Measurements from ENCODE around the gene LRP1-AS. TPM values are rescaled to one million over a fixed set of nuclear protein-coding genes. Genes with fewer than 3 reads are reported as not detected.

Gene LRP1-AS
- polyA plus RNA-seq, 2 donors = not detected

DNA sequence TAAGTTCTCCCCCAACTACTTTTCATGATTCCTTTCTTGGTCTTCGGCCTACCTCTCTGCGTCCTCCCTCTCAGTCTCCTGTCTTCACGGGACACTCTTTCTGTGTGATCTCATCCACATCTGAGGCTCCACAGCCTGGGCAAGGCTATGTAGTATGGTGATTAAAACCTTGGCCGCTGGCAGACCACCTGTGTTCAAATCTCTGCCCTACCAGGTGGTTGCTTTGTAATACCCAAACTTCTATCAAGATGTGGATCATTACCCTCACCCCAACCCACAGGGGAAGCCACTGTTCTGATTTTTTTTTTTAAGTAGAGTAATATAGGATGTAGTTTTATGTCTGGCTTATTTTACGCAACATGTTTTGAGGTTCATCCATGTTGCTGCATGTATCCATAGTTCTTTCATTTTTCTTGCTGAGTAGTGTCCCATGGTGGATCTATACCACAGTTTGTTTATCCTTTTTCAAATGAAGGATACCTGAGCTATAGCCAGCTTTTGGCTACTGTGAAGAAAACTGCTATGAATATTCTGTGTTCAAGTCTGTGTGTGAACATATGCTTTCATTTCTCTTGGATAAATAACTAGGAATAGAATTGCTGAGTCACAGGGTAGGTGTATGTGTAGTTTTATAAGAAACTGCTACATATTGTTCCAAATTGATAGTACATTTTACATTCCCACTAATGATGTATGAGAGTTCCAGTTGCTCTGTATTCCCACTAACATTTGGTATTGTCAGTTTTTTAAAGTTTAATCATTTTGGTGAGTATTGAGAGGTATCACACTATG lies 27.9 kb downstream of the LRP1-AS start:
- no peaks in the 10 kb centered on the region for H3K36me3 ChIP-seq (ENCODE audit: control insufficient read depth in 2 of 2, insufficient read depth in 2 of 2, low read length in 1 of 2)
- 91% methylated on average over 5 of the region's 5 CpGs for WGBS, 2 donors
- no peaks in the 10 kb centered on the region for H3K27me3 ChIP-seq (ENCODE audit: control insufficient read depth in 1 of 2, insufficient read depth in 2 of 2, low read length in 2 of 2)
- no peak overlapping the region for H3K4me3 ChIP-seq (ENCODE audit: low read depth in 1 of 2, low read length in 2 of 2)
- H3K27ac ChIP-seq (ENCODE audit: low read depth in 2 of 2, low read length in 1 of 2) = no peak overlapping the region
- H3K9me3 ChIP-seq (ENCODE audit: control insufficient read depth in 2 of 2, insufficient read depth in 1 of 2, low read depth in 1 of 2, low read length in 1 of 2) = no peaks in the 10 kb centered on the region
- peaks cover 0 to 6% of the 10 kb centered on the region in 2 donors for H3K4me1 ChIP-seq (ENCODE audit: control insufficient read depth in 2 of 2, insufficient read depth in 2 of 2, low read length in 1 of 2)

DNA sequence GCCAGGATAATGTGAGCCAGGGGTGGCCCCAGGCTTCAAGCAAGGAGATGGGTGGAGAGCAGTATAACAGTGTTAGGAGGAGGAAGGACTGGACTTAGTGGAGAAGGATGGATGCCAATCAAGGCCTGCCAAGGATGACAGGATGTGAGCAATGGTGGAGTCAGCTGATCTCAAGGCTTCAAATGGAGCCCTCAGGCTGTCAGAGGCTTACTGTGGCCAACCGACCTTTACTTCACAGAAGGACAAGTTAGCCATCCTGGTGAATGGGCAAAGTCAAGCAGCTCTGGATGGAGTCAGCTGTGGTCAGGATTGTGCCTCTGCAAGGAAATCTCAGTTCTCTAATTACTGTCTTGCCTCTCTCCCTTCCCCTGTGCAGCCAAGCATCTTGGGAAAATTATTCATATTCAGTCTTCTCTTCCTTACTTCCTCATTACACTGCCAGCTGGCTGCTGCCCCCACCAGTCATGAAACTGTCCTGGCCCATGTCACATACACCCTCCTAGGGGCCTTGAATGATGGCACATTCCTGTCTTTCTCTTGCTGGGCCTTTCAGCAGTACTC lies 28.6 kb downstream of the LRP1-AS start:
- H3K4me3 ChIP-seq (ENCODE audit: low read depth in 1 of 2, low read length in 2 of 2) = no peak overlapping the region
- H3K27ac ChIP-seq (ENCODE audit: low read depth in 2 of 2, low read length in 1 of 2) = no peak overlapping the region
- WGBS, 2 donors = 73 to 76% methylated on average over 1 of the region's 1 CpG

DNA sequence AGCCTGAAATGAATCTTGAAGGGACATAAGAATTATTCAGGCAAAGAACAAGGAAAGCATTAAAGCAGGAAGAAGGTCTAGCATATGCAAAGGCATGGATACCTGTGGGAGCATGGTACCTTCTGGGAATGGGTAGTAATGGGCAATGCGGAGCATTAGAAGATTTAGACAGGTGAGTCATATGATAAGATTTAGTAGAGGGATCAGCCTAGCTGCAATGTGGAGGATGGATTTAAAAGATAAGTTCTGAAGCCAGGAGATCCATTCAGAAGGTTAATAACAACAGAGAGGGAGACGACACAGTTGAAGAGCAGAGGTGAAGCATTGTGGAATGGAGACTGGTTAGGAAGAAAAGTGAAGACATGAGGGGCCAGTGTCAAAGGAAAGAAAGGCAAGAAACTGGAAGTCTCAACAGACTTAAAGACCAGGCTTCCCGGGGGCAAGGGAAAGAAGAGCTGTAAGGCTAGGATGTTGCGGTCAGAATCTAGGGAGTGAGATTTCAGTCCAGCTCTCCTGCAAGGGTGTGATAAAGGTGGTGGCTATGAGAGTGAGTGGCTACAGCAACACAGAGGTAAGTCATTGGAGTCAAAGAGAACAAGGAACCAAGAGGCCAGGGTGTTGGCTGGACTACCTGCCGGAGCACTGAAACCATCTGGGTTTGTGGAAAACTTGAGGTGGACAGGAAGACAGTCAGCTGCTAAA lies 30.7 kb downstream of the LRP1-AS start:
- no peaks in the 10 kb centered on the region for H3K9me3 ChIP-seq (ENCODE audit: control insufficient read depth in 2 of 2, insufficient read depth in 1 of 2, low read depth in 1 of 2, low read length in 1 of 2)
- no peak overlapping the region for H3K4me3 ChIP-seq (ENCODE audit: low read depth in 1 of 2, low read length in 2 of 2)
- no peak overlapping the region for H3K27ac ChIP-seq (ENCODE audit: low read depth in 2 of 2, low read length in 1 of 2)
- no peaks in the 10 kb centered on the region for H3K36me3 ChIP-seq (ENCODE audit: control insufficient read depth in 2 of 2, insufficient read depth in 2 of 2, low read length in 1 of 2)
- 74 to 81% methylated on average over 5 of the region's 5 CpGs for WGBS, 2 donors
- peaks cover 0 to 6% of the 10 kb centered on the region in 2 donors for H3K4me1 ChIP-seq (ENCODE audit: control insufficient read depth in 2 of 2, insufficient read depth in 2 of 2, low read length in 1 of 2)
- no peaks in the 10 kb centered on the region for H3K27me3 ChIP-seq (ENCODE audit: control insufficient read depth in 1 of 2, insufficient read depth in 2 of 2, low read length in 2 of 2)

More for the DNA sequence above, 28.6 kb downstream of the LRP1-AS start:
- Histone ChIP-seq H3K36me3 (ENCODE audit: control insufficient read depth in 2 of 2, insufficient read depth in 2 of 2, low read length in 1 of 2) (no peaks in the 10 kb centered on the region), H3K27me3 (ENCODE audit: control insufficient read depth in 1 of 2, insufficient read depth in 2 of 2, low read length in 2 of 2) (no peaks in the 10 kb centered on the region), H3K9me3 (ENCODE audit: control insufficient read depth in 2 of 2, insufficient read depth in 1 of 2, low read depth in 1 of 2, low read length in 1 of 2) (no peaks in the 10 kb centered on the region), H3K4me1 (ENCODE audit: control insufficient read depth in 2 of 2, insufficient read depth in 2 of 2, low read length in 1 of 2) (peaks cover 0 to 6% of the 10 kb centered on the region in 2 donors)

DNA sequence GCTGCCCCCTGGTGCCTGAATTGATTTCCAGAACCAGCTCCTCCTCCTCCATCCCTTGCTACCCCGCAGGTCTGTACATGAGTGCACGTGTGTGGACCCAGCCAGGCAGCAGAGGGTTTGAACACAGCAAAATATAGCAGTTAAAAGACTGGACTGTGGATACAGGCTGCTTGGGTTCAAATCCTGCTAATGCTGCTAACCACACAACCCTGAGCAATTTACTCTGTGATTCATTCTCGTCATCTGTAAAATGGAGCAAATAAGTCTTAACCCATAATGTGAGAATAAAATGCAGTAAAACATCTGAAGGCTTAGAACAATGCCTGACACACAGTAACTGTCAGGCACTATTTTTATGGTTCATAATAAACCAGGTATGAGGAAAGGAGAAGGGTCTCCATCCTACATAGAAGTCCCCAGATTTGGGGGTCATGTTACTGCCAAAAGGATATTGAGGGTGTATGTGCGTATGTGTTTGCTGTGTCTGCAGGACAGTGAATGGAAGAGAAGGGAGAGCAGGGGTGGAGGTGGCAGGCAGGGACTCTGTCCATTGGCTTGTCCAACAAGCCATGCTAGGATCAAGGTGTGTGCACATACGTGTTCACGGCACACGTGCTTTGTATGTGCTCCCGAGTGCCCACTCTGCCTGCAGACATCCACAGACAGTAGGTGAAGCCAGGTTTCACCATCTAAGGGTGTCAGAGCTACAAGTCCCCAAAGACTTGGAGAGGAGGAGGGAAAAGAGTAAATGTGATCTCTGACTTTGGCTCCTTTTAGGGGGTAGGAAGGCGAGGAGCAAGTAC lies 34.7 kb downstream of the LRP1-AS start:
- peak overlapping the region; percentile 81 to 91 for H3K4me3 ChIP-seq (ENCODE audit: low read depth in 1 of 2, low read length in 2 of 2)
- H3K9me3 ChIP-seq (ENCODE audit: control insufficient read depth in 2 of 2, insufficient read depth in 1 of 2, low read depth in 1 of 2, low read length in 1 of 2) = no peaks in the 10 kb centered on the region
- H3K27me3 ChIP-seq (ENCODE audit: control insufficient read depth in 1 of 2, insufficient read depth in 2 of 2, low read length in 2 of 2) = no peaks in the 10 kb centered on the region
- WGBS, 2 donors = 60 to 63% methylated on average over 9 of the region's 9 CpGs
- no peaks in the 10 kb centered on the region for H3K36me3 ChIP-seq (ENCODE audit: control insufficient read depth in 2 of 2, insufficient read depth in 2 of 2, low read length in 1 of 2)
- peaks cover 0 to 4% of the 10 kb centered on the region in 2 donors for H3K4me1 ChIP-seq (ENCODE audit: control insufficient read depth in 2 of 2, insufficient read depth in 2 of 2, low read length in 1 of 2)
- H3K27ac ChIP-seq (ENCODE audit: low read depth in 2 of 2, low read length in 1 of 2) = peak overlapping the region; percentile 100

DNA sequence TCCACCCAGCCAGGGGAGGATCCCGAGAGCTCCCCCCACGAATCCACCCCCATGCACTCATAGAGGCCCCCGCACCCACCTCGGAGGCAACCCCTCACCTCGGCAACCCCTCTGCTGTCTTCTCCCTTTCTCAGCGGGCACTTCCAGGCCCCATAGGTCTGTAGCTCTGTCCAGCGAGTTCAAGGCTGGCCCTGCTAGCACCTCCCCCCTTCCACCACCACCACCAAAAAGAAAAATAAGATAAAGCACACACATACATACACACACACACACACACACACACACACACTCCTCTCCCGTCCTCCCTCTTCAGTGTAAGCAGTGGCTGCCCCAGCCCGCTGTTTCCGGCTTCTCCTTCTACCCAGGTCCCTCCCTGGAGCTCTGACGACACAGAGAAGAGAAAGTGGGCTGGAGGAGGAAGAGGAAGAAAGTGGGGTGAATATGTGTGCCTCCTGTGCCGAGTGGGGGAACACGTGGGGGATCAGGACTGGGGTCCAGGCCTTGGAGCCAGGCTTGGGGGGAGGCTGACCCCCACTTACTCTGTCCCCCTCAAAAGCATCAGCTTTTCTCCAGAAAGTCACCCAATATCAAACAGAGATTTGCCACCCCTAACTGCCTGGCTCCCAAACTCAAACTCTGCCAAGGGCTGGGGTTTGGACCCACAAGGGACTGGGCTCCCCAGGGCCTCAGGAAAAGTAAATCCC lies 36.2 kb downstream of the LRP1-AS start, which contains the start of gene STAT6:
STAT6 (minus strand) TSS at position 332 of the 704 bp plus-strand sequence. CDS start 3,084 bp downstream, outside the sequence.
- Histone ChIP-seq H3K36me3 (ENCODE audit: control insufficient read depth in 2 of 2, insufficient read depth in 2 of 2, low read length in 1 of 2) (peaks cover 6 to 13% of the 10 kb centered on the region in 2 donors), H3K27me3 (ENCODE audit: control insufficient read depth in 1 of 2, insufficient read depth in 2 of 2, low read length in 2 of 2) (no peaks in the 10 kb centered on the region), H3K4me1 (ENCODE audit: control insufficient read depth in 2 of 2, insufficient read depth in 2 of 2, low read length in 1 of 2) (peaks cover 2 to 7% of the 10 kb centered on the region in 2 donors), H3K4me3 (ENCODE audit: low read depth in 1 of 2, low read length in 2 of 2) (peak within 1 kb of the TSS; percentile 81 to 91), H3K27ac (ENCODE audit: low read depth in 2 of 2, low read length in 1 of 2) (peak within 1 kb of the TSS; percentile 100), H3K9me3 (ENCODE audit: control insufficient read depth in 2 of 2, insufficient read depth in 1 of 2, low read depth in 1 of 2, low read length in 1 of 2) (no peaks in the 10 kb centered on the region)
- 0 to 1% methylated on average over 12 to 13 of the region's 13 CpGs for WGBS, 2 donors

DNA sequence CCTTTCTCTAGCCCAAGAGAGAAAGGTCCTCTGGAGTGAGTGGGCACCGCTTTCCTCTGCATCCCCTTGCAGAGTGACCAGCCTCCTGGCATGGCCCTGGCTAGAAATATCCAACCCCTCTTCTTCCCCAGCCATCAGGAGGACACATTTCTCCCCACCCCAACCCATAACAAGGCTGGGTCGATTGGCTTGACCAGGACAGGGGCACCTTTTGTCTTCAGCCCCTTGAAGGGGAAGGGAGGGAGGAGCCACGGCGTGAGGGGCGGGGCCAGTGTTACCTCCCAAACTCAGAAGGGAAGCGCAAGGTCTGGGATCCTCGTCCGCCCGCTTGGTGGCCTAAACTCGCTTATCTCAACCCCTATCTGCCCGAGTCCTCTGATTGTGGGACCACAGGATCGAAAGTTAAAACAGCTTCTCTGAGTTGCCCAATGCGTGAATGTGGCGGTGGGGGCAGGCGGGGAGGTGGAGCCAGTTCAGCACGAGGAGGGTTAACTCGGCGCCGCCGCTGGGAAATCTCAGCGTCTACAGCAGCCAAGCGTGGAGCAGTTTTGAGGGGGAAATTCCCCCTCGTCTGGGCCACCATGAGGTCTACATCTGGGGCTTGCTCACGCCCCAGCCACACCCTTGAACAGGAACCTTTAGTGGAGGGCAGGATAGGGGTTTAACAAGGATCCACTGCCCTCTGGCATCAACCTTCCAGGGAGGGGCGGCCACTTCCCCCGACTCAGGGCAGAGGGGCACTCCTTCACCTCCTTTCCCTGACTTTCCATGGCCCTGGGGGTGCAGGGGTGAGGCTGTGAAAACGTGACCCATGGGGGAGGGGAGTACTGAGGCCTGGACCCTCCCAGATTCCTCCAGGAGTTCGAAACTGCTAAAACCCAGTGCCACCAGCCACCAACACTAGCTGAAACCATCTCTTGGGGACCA lies 37.1 kb downstream of the LRP1-AS start:
- Histone ChIP-seq H3K27ac (ENCODE audit: low read depth in 2 of 2, low read length in 1 of 2) (peak overlapping the region; percentile 100), H3K4me1 (ENCODE audit: control insufficient read depth in 2 of 2, insufficient read depth in 2 of 2, low read length in 1 of 2) (peaks cover 4 to 7% of the 10 kb centered on the region in 2 donors), H3K27me3 (ENCODE audit: control insufficient read depth in 1 of 2, insufficient read depth in 2 of 2, low read length in 2 of 2) (no peaks in the 10 kb centered on the region), H3K9me3 (ENCODE audit: control insufficient read depth in 2 of 2, insufficient read depth in 1 of 2, low read depth in 1 of 2, low read length in 1 of 2) (no peaks in the 10 kb centered on the region), H3K4me3 (ENCODE audit: low read depth in 1 of 2, low read length in 2 of 2) (peak overlapping the region; percentile 81 to 91), H3K36me3 (ENCODE audit: control insufficient read depth in 2 of 2, insufficient read depth in 2 of 2, low read length in 1 of 2) (peaks cover 14 to 19% of the 10 kb centered on the region in 2 donors)
- 2 to 3% methylated on average over 28 of the region's 28 CpGs for WGBS, 2 donors

DNA sequence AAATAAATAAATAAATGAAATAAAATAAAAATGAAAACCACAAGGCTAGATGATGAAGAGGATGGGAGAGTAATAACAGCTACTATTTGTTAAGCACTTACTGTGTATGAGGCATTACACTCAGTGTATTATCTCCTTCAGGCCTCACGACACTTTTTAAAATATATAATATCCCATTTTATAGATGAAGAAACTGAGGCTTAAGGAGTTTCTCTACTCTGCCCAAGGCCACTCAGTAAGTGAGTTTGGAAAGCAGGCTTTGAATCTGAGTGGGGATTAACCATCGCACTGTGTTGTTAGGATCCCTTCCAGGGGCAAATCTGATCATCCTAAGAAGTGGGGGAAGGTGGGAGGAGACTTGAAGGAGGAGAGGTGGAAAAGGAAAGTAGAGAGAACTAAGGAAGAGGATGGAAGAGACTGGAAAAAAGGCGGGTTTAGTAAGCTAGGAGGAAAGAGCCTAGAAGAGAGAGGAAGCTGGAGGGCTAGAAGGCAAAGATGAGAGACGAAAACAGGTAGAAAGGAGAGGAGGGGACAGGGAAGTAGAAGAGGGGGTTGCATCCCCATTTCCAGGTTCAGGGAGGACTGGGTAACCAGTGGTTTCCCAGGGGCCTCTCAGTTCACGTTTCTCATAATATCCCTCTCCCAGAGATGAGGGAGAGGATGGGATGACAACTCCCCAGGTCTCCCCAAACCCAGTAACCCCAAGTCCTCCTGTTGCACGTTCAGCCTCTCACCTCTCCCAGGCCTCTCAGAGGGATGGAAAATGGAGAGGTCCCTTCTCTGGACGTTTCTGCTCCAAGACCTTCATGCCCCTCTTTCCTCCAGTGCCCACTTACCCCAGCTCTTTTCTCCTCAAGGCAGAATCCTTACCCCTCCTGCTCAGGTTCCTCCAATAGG lies 38.0 kb downstream of the LRP1-AS start:
- 37 to 45% methylated on average over 7 of the region's 7 CpGs for WGBS, 2 donors
- peaks cover 4 to 7% of the 10 kb centered on the region in 2 donors for H3K4me1 ChIP-seq (ENCODE audit: control insufficient read depth in 2 of 2, insufficient read depth in 2 of 2, low read length in 1 of 2)

More for the DNA sequence above, 38.0 kb downstream of the LRP1-AS start:
- Histone ChIP-seq H3K9me3 (ENCODE audit: control insufficient read depth in 2 of 2, insufficient read depth in 1 of 2, low read depth in 1 of 2, low read length in 1 of 2) (no peaks in the 10 kb centered on the region), H3K36me3 (ENCODE audit: control insufficient read depth in 2 of 2, insufficient read depth in 2 of 2, low read length in 1 of 2) (peaks cover 20 to 25% of the 10 kb centered on the region in 2 donors), H3K27me3 (ENCODE audit: control insufficient read depth in 1 of 2, insufficient read depth in 2 of 2, low read length in 2 of 2) (no peaks in the 10 kb centered on the region), H3K27ac (ENCODE audit: low read depth in 2 of 2, low read length in 1 of 2) (peak overlapping the region; percentile 12 to 100), H3K4me3 (ENCODE audit: low read depth in 1 of 2, low read length in 2 of 2) (peak overlapping the region; percentile 81 to 91)
